ENCODE measurements around the gene SNX25.
"Not testable (repeated sequence)": the region's sequence is repeated elsewhere in the genome, so short reads cannot be mapped to it uniquely, and the experiment has no call there.

The SNX25 gene

GRCh38 chr4:185205073-185205472, 4.3 kb upstream of the SNX25 start:
- DNase-seq (ENCODE audit: low read depth in 3 of 3), result not testable (repeated sequence)

GRCh38 chr4:185205697-185206342, 3.6 kb upstream of the SNX25 start:
- DNase-seq (ENCODE audit: low read depth in 3 of 3), result no peak

- DNase-seq (ENCODE audit: low read depth in 3 of 3), result no peak
These were observed 1.9 kb upstream of the SNX25 start for GRCh38 chr4:185207466-185207865.

GRCh38 chr4:185209852-185210101, 379 bp downstream of the SNX25 start:
- not testable (repeated sequence) for DNase-seq (ENCODE audit: low read depth in 3 of 3)

- peak in 1 of 3 donors; percentile 40 for DNase-seq (ENCODE audit: low read depth in 3 of 3)
These were observed 944 bp downstream of the SNX25 start for GRCh38 chr4:185210102-185210981.

GRCh38 chr4:185211035-185211434, 1.6 kb downstream of the SNX25 start:
- DNase-seq (ENCODE audit: low read depth in 3 of 3), result no peak

- DNase-seq (ENCODE audit: low read depth in 3 of 3), result no peak
These were observed 2.2 kb downstream of the SNX25 start for GRCh38 chr4:185211641-185212040.

GRCh38 chr4:185212581-185212980, 3.2 kb downstream of the SNX25 start:
- DNase-seq (ENCODE audit: low read depth in 3 of 3), result no peak

- no peak for DNase-seq (ENCODE audit: low read depth in 3 of 3)
These were observed 4.5 kb downstream of the SNX25 start for GRCh38 chr4:185213877-185214276.

GRCh38 chr4:185215261-185215660, 5.9 kb downstream of the SNX25 start:
- DNase-seq (ENCODE audit: low read depth in 3 of 3), result no peak

- DNase-seq (ENCODE audit: low read depth in 3 of 3), result no peak
These were observed 8.1 kb downstream of the SNX25 start for GRCh38 chr4:185217408-185217975.

- DNase-seq (ENCODE audit: low read depth in 3 of 3), result no peak
These were observed 8.9 kb downstream of the SNX25 start for GRCh38 chr4:185218312-185218711.

GRCh38 chr4:185219551-185220344, 10.3 kb downstream of the SNX25 start:
- DNase-seq (ENCODE audit: low read depth in 3 of 3), result no peak

GRCh38 chr4:185221491-185221890, 12.1 kb downstream of the SNX25 start:
- DNase-seq (ENCODE audit: low read depth in 3 of 3), result no peak

GRCh38 chr4:185221912-185222311, 12.5 kb downstream of the SNX25 start:
- DNase-seq (ENCODE audit: low read depth in 3 of 3), result no peak

- DNase-seq (ENCODE audit: low read depth in 3 of 3), result no peak
These were observed 13.2 kb downstream of the SNX25 start for GRCh38 chr4:185222598-185222997.

- DNase-seq (ENCODE audit: low read depth in 3 of 3), result no peak
These were observed 15.2 kb downstream of the SNX25 start for GRCh38 chr4:185224597-185224996.

- no peak for DNase-seq (ENCODE audit: low read depth in 3 of 3)
These were observed 16.5 kb downstream of the SNX25 start for GRCh38 chr4:185225940-185226339.

GRCh38 chr4:185227131-185227551, 17.7 kb downstream of the SNX25 start:
- no peak for DNase-seq (ENCODE audit: low read depth in 3 of 3)

- DNase-seq (ENCODE audit: low read depth in 3 of 3), result no peak
These were observed 18.4 kb downstream of the SNX25 start for GRCh38 chr4:185227713-185228278.

GRCh38 chr4:185229021-185229818, 19.8 kb downstream of the SNX25 start:
- DNase-seq (ENCODE audit: low read depth in 3 of 3), result no peak
